GM19025 (cell line): ENCODE data around the gene HPCA.
"Not testable (repeated sequence)": the region's sequence is repeated elsewhere in the genome, so short reads cannot be mapped to it uniquely, and the experiment has no call there.

ENCODE experiments used
- ATAC-seq: cut with Tn5 transposase; IDR thresholded peaks from one replicate; pipeline ENCODE4 v1.9.1; 2021; ENCODE audit warnings: mild to moderate bottlenecking, low read depth, moderate library complexity; ENCODE audit not compliant: unreplicated experiment

HPCA gene

GRCh38 chr1:32900956-32901822 lies 14.9 kb downstream of the HPCA start, which contains the start of gene TMEM54:
TSS of gene TMEM54 (minus strand) at chr1:32901389. CDS start at chr1:32901238, 151 bp downstream.
- no peak for ATAC-seq

DNA sequence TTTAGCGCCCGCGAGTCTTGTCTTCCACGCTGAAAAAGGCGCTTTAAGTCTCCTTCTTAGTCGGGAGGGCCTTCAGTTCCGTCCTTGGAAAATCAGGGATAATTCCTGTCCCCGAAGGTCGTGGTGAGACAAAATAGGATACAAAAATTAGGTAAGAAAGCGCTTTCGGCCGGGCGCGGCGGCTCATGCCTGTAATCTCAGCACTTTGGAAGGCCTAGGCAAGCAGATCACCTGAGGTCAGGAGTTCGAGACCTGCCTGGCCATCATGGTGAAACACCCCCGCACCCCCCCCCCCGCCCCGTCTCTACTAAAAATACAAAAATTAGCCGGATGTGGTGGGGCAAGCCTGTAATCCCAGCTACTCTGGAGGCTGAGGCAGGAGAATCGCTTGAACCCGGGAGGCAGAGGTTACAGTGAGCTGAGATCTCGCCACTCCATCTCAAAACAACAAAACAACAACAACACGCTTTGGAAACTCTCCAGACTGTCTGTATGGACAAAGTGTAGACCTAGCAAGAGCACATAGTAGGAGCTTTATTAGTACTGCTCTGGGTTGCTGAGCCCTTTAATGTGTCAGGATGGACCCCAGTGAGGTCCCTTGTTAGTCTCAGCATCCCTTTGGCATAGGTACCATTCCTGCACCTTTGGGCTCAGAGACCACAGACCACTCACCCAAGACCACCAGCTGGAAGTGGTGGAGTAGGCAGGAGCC lies 15.7 kb downstream of the HPCA start:
- no peak for ATAC-seq

- ATAC-seq: no peak
Measured at GRCh38 chr1:32902535-32902920, 16.2 kb downstream of the HPCA start.

GRCh38 chr1:32903991-32904785 lies 17.9 kb downstream of the HPCA start:
- ATAC-seq: no peak

- ATAC-seq: no peak
Measured at GRCh38 chr1:32904797-32905196, 18.5 kb downstream of the HPCA start.

DNA sequence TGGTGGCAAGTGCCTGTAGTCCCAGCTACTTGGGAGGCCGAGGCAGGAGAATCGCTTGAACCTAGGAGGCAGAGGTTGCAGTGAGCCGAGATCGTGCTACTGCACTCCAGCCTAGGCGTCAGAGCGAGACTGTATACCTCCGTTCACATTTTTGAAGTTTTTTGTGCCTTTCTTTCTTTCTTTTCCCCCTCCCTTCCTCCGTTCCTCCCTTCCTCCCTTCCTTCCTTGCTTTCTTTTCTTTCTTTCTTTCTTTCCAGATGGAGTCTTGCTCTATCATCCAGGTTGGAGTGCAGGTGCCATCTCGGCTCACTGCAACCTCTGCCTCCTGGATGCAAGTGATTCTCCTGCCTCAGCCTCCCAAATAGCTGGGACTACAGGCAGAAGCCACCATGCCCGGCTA lies 19.3 kb downstream of the HPCA start:
- not testable (repeated sequence) for ATAC-seq

GRCh38 chr1:32906654-32907053 lies 20.4 kb downstream of the HPCA start:
- ATAC-seq: no peak

GRCh38 chr1:32907435-32907834 lies 21.1 kb downstream of the HPCA start:
- ATAC-seq: no peak

- ATAC-seq: no peak
Measured at GRCh38 chr1:32910319-32910718, 24.0 kb downstream of the HPCA start.

DNA sequence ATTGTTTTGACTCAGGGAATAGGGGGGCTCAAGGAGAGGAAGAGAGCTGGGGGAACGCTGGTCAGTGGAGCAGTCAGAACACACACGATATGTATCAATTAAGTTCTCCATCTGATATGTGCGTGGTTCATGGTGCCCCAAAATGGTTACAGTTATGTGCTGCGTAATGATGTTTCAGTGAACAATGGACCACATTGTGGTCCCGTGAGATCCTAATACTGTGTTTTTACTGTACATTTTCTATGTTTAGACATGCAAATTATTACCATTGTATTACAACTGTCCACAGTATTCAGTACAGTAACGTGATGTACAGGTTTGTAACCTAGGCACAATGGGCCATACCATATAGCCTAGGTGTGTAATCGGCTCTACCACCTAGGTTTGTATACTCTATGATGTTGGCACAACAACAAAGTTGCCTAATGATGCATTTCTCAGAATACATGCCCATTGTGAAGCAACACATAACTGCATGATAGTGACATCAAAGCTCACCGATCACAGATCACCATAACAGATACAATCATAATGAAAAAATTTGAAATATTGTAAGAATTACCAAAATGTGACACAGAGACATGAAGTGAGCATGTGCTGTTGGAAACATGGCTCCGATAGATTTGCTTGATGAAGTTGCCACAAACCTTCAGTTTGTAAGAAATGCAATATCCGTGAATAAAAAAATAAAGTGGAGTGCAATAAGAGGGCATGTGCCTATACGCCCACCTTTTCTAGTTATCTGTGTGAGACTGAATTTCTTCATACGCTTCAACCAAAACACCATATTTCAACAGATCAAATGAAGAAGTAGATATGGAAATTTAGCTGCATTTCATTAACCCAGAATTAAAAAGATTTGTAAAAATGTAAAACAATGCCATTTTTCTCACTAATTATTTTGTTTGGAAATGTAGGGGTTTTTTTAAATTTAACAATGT lies 29.7 kb downstream of the HPCA start:
- ATAC-seq: no peak

DNA sequence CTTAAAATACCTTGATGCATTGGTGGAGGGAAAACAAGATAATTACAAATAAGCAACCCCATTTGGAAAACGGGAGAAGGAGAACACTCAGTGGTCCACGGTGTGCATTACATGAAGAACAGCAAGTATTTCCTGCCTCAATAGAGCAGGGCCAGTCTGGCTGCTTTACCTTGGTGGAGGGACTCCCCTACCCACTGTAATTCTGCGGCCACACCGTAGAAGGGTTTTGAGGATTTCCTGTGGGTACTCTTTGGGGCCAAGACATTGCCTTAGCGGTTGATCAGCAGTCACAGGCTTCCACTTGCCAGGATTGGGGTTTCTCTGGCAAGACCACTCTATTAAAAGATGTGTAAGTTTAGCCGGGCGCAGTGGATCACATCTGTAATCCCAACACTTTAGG lies 31.2 kb downstream of the HPCA start:
- no peak for ATAC-seq

DNA sequence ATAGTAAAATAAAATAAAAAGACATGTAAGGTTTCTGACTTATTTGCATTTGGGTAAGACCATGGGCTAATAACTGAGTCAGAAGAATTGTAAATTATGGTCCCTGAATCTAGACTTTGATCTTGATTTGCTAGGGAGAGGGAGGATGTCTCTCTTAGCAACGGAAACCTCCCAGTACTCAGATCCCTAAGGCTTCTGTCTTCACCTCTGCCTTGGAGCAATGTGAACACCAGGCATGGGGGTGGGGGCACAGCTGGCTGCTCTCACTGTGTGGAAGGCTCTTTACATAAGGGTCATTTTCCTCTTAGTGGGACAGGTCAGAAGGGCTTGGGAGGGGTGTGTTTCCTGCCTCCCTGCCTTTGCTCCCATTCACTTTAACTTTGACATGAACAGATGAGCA lies 31.9 kb downstream of the HPCA start:
- no peak for ATAC-seq

GRCh38 chr1:32919811-32920733 lies 33.8 kb downstream of the HPCA start:
- ATAC-seq: no peak

- no peak for ATAC-seq
Measured at GRCh38 chr1:32920833-32921232, 34.5 kb downstream of the HPCA start.

DNA sequence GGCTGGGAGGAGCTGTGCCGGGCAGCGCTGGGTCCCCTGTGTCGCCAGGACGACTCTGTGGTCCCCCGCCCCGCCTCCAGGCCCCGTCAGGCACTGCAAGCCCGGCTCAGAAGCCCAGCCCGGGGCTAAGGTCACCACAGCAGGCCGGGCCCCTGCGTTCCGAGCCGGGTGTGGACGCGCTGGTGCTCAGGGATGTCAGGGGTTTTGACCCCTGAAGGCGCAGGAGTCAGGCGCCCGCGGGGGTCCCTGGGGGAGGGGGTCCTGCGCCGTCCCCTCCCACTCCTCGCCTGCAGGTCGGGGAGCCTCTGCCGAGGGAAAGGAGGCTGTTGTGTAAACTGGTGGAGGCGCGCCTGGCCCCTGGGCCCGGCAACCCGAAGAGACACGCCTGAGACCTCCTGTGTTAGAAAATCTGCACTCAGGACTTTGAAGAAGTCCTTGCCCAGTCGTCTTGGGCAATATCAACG lies 38.6 kb downstream of the HPCA start:
- no peak for ATAC-seq

GRCh38 chr1:32925403-32926162 lies 39.3 kb downstream of the HPCA start:
- no peak for ATAC-seq

DNA sequence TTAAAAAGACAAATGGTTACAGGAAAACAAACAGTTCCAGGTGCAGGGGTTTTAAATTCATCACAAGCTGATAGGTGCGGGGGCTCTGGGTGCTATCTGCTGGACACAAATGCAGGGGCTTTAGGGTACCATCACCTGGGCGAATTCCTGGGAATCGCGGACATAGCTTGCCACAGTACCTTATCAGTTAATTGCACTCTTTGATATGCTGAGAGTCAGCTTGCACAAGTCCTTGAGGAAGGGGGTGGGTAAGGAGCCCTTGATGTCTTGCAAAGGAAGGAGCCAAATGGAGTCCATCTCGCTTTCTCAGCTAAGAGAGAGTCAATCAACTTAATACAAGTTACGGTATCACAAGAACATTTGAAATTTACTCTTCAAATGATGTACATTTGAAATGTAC lies 40.3 kb downstream of the HPCA start:
- no peak for ATAC-seq

GRCh38 chr1:32927441-32927840 lies 41.1 kb downstream of the HPCA start:
- no peak for ATAC-seq
